SK-N-SH (cell line): ENCODE measurements around the gene CCHCR1.

Source experiments
- ELF1 ChIP-seq: IDR thresholded peaks from 2 replicates; pipeline ENCODE4 v1.4.0; 2012
- EZH2phosphoT487 ChIP-seq: fragments of 200-600 bp; sonication (generic); IDR thresholded peaks from 2 replicates; pipeline ENCODE4 v1.6.1; 2017; ENCODE audit warnings: low read depth, mixed run types, mild to moderate bottlenecking, antibody characterized with exemption, moderate library complexity, borderline replicate concordance
- JUND ChIP-seq: IDR thresholded peaks from 2 replicates; pipeline ENCODE4 v1.4.0; 2012
- SIN3A ChIP-seq: IDR thresholded peaks from 2 replicates; pipeline ENCODE4 v1.6.1; 2012; ENCODE audit warnings: low read depth, mild to moderate bottlenecking, low read length, moderate library complexity, borderline replicate concordance
- SMC3 ChIP-seq: IDR thresholded peaks from 2 replicates; pipeline ENCODE4 v1.6.1; 2012; ENCODE audit warnings: low read depth, low read length, improper control_type of control experiment
- TCF12 ChIP-seq: IDR thresholded peaks from 2 replicates; pipeline ENCODE4 v1.4.0; 2012
- TF ChIP-seq, protein P1 (sequence below): fragments of 200-600 bp; sonication (generic); IDR thresholded peaks from 2 replicates; pipeline ENCODE4 v1.6.1; 2017; ENCODE audit warnings: antibody characterized with exemption, mild to moderate bottlenecking, moderate library complexity
- TF ChIP-seq, protein P2 (sequence below): IDR thresholded peaks from 2 replicates; pipeline ENCODE4 v1.6.1; 2012; ENCODE audit warnings: mild to moderate bottlenecking, low read depth, low read length, moderate library complexity

- TF ChIP-seq SIN3A (no peak), TCF12 (no peak), EZH2phosphoT487 (no peak), ELF1 (no peak), SMC3 (no peak), JUND (no peak)
- TF ChIP-seq, protein P1, sequence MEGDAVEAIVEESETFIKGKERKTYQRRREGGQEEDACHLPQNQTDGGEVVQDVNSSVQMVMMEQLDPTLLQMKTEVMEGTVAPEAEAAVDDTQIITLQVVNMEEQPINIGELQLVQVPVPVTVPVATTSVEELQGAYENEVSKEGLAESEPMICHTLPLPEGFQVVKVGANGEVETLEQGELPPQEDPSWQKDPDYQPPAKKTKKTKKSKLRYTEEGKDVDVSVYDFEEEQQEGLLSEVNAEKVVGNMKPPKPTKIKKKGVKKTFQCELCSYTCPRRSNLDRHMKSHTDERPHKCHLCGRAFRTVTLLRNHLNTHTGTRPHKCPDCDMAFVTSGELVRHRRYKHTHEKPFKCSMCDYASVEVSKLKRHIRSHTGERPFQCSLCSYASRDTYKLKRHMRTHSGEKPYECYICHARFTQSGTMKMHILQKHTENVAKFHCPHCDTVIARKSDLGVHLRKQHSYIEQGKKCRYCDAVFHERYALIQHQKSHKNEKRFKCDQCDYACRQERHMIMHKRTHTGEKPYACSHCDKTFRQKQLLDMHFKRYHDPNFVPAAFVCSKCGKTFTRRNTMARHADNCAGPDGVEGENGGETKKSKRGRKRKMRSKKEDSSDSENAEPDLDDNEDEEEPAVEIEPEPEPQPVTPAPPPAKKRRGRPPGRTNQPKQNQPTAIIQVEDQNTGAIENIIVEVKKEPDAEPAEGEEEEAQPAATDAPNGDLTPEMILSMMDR = no peak
- TF ChIP-seq, protein P2, sequence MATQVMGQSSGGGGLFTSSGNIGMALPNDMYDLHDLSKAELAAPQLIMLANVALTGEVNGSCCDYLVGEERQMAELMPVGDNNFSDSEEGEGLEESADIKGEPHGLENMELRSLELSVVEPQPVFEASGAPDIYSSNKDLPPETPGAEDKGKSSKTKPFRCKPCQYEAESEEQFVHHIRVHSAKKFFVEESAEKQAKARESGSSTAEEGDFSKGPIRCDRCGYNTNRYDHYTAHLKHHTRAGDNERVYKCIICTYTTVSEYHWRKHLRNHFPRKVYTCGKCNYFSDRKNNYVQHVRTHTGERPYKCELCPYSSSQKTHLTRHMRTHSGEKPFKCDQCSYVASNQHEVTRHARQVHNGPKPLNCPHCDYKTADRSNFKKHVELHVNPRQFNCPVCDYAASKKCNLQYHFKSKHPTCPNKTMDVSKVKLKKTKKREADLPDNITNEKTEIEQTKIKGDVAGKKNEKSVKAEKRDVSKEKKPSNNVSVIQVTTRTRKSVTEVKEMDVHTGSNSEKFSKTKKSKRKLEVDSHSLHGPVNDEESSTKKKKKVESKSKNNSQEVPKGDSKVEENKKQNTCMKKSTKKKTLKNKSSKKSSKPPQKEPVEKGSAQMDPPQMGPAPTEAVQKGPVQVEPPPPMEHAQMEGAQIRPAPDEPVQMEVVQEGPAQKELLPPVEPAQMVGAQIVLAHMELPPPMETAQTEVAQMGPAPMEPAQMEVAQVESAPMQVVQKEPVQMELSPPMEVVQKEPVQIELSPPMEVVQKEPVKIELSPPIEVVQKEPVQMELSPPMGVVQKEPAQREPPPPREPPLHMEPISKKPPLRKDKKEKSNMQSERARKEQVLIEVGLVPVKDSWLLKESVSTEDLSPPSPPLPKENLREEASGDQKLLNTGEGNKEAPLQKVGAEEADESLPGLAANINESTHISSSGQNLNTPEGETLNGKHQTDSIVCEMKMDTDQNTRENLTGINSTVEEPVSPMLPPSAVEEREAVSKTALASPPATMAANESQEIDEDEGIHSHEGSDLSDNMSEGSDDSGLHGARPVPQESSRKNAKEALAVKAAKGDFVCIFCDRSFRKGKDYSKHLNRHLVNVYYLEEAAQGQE = no peak
Measured at GRCh38 chr6:31168606-31169005, 11.0 kb upstream of the CCHCR1 start.
